Activated T-cell treated with anti-CD3 and anti-CD28 coated beads, Interleukin-2, amount 50 U/mL, for 1 hour (primary cell): ENCODE results near the gene PPP1R14B.

Experiments
- DNase-seq: peaks from one replicate; pipeline ENCODE4 v3.0.0-alpha.2; 2020

PPP1R14B gene

GRCh38 chr11:64246871-64247728 lies at the start of gene PPP1R14B:
TSS of gene PPP1R14B (minus strand) at chr11:64246943. CDS start at chr11:64246673, 270 bp downstream.
- peak; percentile 77 for DNase-seq

DNA sequence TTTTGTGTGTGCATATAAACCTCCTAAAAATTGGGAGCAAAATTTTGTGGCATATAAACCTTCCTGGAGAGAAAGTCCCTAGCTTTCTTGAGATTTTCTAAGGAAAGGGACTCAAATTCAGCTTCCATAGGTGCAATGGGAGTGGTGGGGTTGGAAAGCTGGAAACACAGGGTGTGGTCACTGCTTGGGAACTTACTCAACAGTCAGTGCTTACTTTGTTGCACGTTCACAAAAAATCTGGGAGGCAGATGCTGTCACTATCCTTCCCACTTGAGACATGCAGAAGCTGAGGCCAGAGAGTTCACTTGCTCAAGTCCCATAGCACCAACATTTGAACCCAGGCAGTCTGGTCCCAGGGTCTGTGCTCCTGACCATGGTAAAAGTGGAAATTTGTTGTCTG lies 49.5 kb upstream of the PPP1R14B start:
- DNase-seq: no peak

- DNase-seq: no peak
These were observed 49.0 kb upstream of the PPP1R14B start for GRCh38 chr11:64295760-64296159.

DNA sequence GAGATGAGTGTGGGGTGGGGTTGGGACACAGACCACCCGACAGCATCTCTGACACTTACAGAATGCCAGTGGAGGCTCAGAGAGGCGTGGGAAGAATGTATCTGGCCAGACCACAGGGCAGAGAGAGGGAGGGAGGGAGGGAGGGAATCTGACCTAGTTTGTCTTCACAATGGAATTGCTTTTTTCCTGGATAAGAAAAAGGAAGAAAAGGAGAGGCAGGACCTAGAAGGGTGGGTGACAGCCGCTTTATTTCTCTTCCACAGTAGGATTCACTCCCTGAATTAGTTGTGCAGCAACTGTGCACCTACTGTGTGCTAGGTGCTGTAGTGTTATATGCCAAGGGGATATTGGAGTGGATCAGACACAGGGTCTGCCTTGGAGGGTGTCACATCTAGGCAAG lies 48.0 kb upstream of the PPP1R14B start:
- DNase-seq: no peak

DNA sequence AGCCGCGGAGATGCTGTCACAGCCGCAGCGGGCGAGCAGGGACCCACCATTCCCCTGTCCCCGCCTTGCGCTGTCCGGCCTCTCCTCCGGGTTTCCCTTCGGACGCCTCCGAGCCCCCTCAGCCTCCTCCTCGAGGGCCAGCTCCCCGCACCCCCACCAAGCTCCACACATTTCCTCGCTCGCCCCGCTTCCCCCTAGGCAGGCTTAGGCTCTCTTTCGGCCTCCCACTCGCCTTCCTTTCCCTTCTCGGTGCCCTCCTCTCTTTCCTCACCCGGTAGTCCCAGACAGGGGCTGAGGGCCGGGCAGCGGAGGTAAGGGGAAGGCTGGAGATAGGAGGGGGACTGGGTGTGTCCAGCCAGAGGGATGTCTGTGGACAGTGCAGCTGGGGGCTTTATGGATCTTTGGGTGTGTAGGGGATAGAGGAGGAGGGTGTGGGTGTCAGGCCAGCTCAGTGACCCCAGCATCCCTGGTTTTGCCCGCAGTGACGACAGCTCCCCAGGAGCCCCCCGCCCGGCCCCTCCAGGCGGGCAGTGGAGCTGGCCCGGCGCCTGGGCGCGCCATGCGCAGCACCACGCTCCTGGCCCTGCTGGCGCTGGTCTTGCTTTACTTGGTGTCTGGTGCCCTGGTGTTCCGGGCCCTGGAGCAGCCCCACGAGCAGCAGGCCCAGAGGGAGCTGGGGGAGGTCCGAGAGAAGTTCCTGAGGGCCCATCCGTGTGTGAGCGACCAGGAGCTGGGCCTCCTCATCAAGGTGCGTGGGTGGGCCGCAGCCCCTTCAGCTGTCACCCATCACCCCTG lies 45.9 kb upstream of the PPP1R14B start:
- no peak for DNase-seq

GRCh38 chr11:64291752-64292459 lies 45.2 kb upstream of the PPP1R14B start:
- DNase-seq: no peak

DNA sequence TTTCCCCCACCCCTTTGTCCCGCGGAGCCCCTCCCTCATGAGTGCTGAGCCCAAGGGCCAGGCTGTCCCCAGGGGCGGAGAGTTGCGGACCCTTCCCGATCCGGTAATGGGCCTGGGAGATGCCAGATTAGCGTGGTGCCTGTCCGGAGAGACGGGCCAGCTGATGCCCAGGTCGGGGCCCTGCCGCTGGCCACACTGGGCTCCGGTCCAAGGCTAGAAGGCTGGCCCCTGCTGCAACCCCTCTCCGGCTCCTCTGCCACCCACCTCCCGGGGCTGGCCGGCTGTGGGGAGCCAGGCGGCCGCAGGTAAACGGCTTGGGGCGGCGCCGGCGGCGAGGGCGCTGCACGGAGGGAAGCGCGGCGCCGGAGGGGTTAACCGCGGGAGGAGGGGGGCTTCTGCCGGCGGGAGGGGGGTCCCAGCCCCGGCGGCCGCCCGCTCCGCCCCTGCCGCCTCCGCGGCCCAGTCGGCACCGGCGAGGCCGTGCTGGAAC lies 44.6 kb upstream of the PPP1R14B start, which contains the start of gene KCNK4:
KCNK4 (plus strand) TSS at position 41 of the 490 bp plus-strand sequence. CDS start 1,717 bp downstream, outside the sequence.
- DNase-seq: no peak

DNA sequence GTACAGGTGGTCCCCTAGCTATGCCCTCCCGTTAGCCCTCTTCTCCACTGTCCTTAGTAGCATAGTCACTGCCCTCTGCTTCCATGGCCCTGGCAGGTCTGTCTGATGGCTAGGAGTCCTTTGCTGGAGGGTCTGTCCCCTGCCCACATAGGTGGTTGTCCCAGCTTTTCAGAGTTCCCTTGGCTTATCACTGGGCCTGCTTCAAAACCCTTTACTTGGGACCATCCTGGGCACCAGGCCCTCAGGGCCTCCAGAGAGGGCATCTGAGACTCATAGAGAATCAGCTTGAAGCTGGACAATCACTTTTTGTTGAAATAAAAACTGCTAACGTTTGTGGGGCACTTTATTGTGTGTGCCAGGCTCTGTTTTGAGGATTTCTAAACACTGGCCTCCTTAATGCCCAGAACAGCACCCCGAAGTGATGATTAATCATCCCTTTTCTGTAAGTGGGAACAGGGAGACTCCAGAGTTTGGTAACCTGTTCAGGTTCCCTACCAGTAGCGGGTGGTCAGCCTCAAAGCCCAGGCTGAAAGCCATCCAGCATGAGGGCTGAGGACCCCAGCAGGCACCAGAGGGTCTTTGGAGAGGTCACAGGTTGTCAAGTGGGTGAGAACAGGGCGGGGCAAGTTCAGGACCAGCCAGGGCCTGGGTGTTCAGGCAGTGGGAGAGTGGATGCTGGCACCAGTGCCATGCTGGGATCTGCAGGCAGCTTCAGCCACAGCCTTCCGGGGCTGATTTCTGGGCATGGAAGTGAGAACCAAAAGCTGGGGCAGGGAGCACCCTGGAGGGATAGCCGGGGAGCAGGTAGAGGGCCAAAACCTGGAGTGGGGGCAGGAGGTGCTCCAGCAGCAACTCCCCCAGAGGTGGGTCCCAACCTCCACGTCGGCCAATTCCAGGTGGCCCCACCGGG lies 43.9 kb upstream of the PPP1R14B start:
- DNase-seq: no peak

- DNase-seq: no peak
These were observed 42.3 kb upstream of the PPP1R14B start for GRCh38 chr11:64289002-64289564.

- no peak for DNase-seq
These were observed 41.6 kb upstream of the PPP1R14B start for GRCh38 chr11:64288353-64288750.

GRCh38 chr11:64287676-64288352 lies 41.1 kb upstream of the PPP1R14B start:
- DNase-seq: no peak

- DNase-seq: no peak
These were observed 40.0 kb upstream of the PPP1R14B start for GRCh38 chr11:64286801-64287159.

DNA sequence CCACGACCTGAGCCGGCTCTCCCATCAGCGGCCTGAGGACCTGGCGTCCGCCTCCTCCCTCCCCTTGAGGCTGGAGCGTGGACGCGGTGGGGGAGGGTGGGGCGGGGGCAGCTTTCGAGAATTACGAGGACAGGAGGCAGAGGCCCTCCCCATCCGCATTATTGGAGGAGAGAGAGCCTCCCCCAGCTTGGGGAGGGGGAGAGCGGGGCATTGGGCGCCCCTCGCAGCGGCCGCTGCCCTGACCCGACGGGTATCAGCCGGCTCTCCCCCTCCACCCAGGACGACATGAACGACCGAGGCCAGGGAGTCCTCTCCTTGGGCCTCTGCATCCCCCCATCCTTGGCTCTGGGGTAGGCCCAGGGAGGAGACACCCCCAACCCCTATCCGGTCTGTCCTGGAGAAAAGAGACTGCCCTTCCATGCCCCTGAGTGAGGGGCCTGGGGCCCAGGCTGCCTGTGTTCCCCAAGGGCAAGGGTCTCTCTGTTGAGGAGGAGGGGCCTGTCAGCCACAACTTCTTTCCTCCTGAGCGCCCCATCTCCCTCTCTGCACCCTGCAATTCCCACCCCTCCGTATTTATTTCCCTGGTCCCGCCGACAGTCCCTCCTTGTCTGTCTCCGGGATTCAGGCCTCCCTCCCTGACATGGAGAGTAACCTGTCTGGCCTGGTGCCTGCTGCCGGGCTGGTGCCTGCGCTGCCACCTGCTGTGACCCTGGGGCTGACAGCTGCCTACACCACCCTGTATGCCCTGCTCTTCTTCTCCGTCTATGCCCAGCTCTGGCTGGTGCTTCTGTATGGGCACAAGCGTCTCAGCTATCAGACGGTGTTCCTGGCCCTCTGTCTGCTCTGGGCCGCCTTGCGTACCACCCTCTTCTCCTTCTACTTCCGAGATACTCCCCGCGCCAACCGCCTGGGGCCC lies 39.4 kb upstream of the PPP1R14B start:
- no peak for DNase-seq

- peak; percentile 99 for DNase-seq
These were observed 38.5 kb upstream of the PPP1R14B start, which contains the start of gene GPR137 for GRCh38 chr11:64284962-64285884. TSS of gene GPR137 (plus strand) at chr11:64285848. CDS start at chr11:64286525, 677 bp downstream.

DNA sequence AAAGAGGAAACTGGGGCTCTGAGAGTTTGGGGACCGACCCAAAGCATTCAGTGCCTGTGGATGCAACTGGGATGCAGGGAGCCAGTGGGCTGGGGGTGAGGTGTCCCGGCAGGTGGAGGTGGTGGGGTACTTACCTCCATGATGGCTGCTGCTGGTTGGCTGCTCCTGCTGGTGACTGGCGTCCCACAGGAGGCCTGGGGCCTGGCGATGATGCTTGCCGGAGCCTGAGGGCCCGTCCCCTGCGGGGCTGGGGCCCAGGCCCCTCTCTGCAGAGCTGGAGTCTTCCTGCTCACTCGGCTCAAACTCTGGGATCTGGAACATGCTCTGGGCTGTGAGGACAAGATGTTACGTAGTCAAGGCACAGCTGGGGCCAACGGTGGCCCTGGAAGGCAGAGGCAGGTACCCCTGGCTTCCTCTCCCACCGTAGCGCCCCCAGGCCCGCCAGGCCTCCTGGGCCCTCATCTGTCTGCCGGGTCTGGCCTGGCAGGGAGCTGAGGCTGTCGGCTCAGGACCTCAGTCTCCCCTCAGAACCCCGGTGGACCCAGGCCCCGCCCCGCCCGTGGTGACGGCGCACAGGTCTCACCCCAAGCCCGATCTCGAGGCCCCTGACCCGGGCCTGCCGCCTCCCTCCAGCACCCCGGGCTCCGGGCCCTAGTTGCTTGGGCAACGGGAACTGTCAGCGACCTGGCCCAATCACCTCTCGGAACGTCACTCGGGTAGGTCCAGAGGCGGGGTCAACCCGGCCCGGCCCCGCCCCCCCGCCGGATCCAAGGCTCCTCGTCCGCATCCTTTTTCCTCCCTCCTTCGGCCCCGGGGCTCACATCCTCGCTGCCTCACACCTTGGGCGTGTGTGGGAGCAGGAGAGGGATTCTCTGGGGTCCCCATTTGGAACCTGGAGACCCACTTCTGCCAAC lies 37.6 kb upstream of the PPP1R14B start, which contains the start of gene BAD:
BAD (minus strand) TSS at position 618 of the 914 bp plus-strand sequence; CDS start at position 321, 297 bp downstream.
- peak; percentile 92 for DNase-seq

DNA sequence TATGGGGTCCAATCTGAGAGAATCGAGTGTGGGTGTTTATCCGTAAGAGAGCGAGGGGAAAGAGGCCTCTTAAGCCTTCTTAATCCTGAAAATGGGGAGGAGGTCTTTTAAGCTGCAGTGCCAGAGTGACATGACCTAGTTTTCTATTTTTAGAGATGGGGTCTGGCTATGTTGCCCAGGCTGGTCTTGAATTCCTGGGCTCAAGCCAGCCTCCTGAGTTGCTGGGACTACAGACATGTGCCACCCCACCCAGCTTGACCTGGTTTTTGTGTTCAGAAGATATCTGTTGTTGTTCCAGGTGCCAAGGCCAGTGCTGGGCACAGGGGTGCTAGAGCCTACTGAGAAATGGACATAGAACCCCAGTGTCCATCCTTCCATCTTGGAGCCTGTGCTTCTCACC lies 36.3 kb upstream of the PPP1R14B start:
- no peak for DNase-seq
